ENCODE results near the gene STUB1.

Gene STUB1

DNA sequence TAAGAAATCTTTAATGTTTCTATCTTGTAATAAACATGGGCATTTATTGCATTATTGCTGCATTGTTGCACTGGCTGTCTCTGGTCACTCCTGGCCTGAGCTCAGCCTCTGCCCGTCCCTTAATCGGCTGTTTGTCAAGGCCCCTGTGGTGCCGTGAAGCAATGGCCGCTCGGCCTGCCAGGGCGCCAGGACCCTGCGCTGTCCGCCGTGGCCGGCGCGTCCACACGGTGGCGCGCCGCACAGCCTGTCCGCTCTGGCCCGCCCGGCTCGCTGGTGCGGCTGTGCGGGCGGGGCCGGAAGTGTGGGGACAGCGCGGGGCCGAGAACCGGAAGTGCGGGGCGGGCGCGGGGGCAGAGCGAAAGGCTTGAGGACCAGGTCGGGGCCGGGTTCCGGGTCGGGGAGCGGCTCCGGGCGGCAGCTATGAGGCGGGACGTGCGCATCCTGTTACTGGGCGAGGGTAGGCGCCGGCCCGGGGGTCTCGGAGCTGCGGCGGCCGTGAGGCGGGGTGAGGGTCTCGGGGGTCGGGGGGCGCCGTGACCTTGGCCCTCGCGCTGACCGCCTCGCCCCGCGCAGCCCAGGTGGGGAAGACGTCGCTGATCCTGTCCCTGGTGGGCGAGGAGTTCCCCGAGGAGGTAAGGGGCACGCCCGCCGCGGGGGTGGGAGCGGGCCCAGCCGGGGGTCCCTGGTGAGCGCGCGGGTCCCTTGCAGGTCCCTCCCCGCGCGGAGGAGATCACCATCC, 12.3 kb upstream of the STUB1 start, which contains the start of gene RHOT2:
TSS of gene RHOT2 (plus strand) at position 353 of the 739 bp plus-strand sequence. CDS start at position 421, 68 bp downstream.
- DNase-seq = peak; percentile 71

DNA sequence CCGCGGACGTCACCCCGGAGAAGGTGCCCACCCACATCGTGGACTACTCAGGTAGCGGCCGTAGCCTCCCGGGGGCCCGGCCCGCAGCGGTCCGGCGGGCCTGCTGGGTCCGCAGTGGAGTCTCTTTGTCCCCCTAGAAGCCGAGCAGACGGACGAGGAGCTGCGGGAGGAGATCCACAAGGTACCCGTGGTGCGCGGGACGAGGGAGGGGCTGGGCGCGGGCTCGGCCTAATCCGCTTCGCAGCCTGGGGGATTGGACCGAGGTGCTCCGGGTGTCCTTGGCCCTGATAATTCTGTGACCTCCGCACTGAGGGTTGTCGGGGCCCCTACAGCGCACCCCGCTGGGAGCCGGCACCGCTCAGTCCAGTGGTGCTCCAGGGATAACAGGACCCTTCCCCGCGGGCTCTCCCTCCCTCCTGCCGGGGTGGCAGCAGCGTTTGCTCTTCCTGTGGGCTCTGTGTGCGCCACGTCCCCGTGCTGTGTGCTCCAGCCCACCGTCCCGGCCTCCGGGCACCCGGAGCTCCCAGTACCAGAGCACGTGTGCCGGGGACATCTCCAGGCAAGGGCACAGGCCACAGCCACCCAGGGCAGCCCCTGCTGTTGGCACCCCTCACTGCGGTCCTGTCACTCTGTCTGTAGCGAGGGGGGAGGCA, 11.6 kb upstream of the STUB1 start:
- no peak for DNase-seq

DNA sequence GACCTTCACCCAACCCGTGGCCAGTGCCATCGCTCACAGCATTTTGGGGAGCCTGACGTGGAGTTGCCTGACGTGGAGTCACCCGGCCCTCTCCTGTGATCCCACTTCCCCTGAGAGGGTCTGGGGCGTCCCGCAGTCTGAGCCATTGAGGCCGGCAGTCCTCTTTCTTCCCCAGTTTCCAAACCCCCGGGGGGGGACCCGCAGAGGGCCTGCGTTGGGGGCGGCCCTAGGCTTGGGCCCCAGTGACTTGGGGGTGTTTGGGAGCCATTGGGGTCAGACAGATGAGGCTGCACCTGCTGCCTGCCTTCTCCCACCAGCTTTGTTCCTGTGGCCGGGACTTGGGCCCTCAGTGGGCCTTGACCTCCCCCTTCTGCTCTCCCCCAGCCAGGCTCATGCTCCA, 10.5 kb upstream of the STUB1 start:
- DNase-seq = no peak

DNA sequence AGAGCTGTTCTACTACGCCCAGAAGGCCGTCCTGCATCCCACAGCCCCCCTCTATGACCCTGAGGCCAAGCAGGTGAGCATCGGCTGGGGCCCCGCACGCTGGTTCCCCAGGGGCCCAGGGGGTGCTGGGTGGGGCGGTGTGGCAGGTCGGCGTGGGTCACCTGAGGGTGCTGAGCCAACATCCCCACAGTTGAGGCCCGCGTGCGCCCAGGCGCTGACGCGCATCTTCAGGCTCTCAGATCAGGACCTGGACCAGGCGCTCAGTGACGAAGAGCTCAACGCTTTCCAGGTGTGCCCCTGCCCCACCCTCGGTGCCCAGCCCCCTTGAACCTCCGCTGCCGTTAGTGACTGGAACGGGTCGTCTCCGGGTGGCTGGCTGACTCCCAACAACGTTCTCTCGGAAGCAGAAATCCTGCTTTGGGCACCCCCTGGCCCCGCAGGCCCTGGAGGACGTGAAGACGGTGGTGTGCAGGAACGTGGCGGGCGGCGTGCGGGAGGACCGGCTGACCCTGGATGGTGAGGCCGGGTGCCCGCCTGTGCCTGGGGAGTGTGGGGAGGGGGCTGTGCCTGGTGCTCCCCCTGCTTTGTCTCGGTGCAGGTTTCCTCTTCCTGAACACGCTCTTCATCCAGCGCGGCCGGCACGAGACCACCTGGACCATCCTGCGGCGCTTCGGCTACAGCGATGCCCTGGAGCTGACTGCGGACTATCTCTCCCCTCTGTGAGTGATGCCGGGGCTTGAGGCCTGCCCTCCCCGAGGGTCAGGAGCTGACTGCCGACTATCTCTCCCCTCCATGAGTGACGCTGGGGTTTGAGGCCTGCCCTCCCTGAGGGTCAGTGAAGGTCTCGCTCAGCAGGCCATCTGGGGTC, 9.5 kb upstream of the STUB1 start:
- DNase-seq = no peak

- no peak for DNase-seq
These were observed 8.7 kb upstream of the STUB1 start for GRCh38 chr16:671353-672131.

DNA sequence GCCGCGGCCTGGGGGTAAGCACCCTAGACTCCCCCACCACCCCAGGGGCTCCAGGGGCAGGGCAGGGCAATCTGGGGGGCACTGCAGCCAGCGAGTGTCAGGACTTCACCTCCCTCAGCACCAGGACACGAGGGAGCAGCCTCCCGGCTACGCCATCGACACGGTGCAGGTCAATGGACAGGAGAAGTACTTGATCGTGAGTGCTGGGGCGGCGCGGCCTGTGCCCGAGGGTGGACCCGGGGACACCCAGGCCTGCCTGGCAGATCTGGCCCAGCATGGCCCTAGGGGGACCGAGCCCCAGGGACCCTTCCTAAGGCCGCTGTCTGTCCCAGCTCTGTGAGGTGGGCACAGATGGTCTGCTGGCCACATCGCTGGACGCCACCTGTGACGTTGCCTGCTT, 7.8 kb upstream of the STUB1 start:
- no peak for DNase-seq

DNA sequence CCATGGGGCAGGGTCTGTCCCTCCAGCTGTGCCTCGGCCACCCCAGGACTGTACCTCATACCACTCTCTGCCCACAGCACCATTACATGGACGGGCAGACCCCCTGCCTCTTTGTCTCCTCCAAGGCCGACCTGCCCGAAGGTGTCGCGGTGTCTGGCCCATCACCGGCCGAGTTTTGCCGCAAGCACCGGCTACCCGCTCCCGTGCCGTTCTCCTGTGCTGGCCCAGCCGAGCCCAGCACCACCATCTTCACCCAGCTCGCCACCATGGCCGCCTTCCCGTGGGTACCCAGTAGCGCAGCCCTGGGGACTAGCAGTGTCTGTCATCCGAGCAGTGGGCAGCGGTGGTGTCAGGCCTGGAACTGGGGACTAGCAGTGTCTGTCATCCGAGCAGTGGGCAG, 7.4 kb upstream of the STUB1 start:
- DNase-seq = no peak

DNA sequence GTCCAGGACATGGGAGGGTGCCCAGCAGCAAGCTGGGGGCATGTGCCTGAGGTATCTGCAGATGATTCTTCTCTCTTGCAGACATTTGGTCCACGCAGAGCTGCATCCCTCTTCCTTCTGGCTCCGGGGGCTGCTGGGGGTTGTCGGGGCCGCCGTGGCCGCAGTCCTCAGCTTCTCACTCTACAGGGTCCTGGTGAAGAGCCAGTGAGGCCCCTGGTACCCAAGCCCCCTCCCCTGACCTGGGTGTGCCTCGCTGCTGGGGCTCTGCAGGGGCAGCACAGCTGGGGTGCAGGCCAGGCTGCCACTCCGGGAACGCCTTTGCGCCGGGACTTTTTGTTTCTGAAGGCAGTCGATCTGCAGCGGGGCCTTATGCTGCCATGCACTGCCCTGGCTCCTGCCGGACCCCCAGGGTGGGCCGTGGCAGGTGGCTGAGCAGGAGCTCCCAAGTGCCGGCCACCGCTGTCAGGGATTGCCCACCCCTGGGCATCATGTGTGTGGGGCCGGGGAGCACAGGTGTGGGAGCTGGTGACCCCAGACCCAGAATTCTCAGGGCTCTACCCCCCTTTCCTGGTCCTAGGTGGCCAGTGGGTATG, 6.7 kb upstream of the STUB1 start:
- no peak for DNase-seq

- no peak for DNase-seq
These were observed 5.9 kb upstream of the STUB1 start for GRCh38 chr16:674214-674881.

DNA sequence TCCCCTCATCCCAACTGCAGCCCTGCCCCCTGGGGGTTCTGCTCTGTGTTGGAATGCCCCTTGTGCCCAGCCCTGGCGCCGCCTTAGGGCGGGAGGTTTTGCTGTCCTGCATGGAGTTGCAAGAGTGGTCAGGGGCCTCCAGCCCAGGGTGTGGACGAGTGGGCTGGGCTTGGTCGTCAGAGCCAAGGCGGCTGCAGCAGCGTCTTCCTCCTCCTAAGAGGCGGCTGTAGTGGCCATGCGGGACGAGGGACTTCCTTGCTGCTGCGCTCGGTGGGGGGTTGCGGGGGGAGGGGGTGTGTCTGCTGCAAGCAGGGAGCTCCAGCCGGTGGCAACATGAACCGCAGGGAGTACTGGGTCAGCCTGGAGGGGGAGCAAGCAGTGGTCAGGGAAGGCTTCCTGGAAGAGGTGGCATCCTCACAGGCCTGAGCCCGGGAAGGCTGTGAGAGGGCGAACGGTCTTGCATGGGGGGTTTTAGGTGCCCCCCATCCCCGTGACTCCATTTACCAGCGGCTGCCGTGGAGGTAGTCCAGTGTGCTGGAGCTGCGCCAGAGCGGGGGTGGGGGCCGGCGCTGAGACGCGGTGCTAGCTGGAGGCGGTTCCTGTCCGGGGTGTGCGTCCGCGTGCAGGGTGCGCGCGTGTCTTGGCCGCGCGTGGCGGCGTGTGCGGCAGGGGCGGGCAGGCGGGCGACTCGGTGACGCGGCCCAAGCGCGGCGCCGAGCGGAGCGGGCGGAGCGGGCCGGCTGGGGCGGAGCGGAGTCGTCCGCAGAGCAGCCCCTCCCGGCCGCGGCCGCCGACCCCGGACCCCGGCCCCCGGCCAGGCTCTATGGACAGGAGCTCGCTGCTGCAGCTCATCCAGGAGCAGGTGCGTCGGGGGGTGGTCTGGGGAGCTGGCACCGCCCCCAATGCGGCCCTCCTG, 5.0 kb upstream of the STUB1 start, which contains the start of gene RHBDL1:
TSS of gene RHBDL1 (plus strand) at position 704 of the 916 bp plus-strand sequence. CDS start at position 824, 120 bp downstream.
- no peak for DNase-seq

DNA sequence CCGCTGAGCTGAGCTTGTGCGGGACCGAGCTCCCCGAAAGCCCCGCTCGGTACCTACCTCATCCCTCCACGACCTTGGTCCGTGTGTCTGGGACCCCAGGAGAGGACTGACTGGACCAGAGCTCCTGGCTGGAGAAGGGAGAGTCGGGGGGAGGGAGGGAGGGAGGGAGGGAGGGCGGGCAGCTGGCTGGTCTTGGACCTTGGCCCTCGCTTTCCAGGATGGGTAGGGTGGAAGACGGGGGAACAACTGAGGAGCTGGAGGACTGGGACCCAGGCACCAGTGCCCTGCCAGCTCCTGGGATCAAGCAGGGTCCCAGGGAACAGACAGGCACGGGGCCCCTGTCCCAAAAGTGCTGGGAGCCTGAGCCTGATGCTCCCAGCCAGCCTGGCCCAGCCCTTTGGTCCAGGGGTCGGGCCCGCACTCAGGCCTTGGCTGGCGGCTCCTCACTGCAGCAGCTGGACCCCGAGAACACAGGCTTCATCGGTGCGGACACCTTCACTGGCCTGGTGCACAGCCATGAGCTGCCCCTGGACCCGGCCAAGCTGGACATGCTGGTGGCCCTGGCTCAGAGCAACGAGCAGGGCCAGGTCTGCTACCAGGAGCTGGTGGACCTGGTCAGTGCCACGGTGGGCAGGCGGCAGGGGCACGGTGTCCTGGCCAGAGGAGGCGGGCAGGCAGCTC, 4.2 kb upstream of the STUB1 start:
- DNase-seq = no peak

GRCh38 chr16:676565-676902, 3.7 kb upstream of the STUB1 start:
- DNase-seq = no peak

DNA sequence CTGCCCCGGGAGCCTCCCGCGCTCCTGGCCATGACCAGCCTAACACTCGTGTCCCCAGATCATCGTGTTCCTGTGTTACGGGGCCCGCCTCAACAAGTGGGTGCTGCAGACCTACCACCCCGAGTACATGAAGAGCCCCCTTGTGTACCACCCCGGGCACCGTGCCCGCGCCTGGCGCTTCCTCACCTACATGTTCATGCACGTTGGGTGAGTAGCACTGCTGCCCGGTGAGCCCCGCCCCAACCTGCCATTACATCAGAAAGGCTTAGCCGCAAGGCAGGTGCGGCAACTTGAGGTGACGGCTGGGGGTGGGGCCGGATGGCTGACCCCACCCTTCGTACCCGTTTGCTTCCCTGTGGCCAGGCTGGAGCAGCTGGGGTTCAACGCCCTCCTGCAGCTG, 3.3 kb upstream of the STUB1 start:
- no peak for DNase-seq

DNA sequence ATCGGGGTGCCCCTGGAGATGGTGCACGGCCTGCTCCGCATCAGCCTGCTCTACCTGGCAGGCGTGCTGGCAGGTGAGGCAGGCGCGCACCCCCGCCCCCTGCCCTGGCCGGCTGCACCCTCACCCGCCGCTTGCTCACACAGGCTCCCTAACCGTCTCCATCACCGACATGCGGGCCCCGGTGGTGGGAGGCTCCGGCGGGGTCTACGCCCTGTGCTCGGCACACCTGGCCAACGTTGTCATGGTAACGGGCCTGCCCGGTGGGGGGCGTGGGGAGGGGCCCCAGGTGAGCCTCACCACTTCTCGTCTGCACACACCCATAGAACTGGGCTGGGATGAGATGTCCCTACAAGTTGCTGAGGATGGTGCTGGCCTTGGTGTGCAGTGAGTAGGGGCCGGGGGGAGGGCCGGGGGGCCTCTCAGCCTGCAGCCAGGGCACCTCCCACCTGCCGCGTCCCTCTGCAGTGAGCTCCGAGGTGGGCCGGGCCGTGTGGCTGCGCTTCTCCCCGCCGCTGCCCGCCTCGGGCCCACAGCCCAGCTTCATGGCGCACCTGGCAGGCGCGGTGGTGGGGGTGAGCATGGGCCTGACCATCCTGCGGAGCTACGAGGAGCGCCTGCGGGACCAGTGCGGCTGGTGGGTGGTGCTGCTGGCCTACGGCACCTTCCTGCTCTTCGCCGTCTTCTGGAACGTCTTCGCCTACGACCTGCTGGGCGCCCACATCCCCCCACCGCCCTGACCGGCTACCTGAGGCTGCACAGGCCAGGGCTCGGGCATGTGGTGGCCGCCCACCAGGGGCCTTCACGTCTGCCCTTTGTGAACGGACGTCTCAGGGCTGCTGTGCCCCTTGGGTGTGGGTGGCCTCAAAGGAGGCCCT, 2.7 kb upstream of the STUB1 start:
- DNase-seq = no peak

- no peak for DNase-seq
These were observed 1.9 kb upstream of the STUB1 start for GRCh38 chr16:678209-678857.

DNA sequence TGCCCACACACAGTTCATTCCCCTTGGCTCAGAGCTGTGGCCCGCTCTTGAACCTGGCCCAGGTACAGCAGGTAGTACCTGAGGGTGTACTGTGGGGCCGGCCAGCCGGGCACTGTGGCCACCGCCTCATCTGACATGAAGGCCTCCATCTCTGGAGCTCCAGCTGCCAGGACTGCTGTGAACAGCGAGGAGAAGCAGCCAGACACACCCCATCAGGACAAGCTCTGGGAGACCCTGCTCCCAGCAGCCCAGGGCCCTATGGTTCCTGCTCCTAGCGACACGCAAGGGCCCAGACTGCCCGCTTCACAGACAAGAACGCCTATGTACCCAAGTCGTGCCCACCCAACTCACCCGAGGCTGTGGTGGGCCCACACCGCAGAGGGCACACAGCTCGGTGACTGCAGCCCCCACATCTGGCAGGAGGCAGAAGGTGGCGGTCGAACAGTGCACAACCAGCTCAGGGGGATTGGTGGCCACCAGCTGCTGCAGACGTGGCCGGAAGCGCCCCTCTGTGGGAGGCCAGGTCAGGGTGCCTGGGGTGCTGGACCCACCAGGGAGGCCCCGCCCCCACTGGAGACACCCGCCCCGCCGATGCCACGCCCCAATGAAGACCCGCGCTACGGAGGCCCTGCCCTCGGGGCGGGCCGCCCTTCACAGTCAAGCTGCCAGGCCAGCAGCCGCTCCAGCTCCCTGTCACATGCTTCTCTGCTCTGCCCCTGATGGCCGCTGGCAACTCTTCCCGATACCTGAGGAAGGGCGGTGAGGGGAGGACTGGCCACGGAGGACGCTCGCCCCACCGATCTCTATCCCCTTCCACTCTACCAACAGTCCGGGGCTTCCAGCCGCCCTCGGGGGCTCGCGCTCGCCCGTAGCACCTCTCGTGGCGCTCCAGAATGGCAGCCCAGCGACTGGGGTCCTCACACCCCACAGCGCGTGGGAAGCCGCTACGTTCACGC, 1.1 kb upstream of the STUB1 start:
- DNase-seq = peak; percentile 44

- DNase-seq = no peak
These were observed 375 bp downstream of the STUB1 start for GRCh38 chr16:680625-680945.
